HG03039 (cell line): Measurements from ENCODE around the gene LAIR2.
"Not testable (repeated sequence)": the region's sequence is repeated elsewhere in the genome, so short reads cannot be mapped to it uniquely, and the experiment has no call there.

Experiments used
- ATAC-seq: cut with Tn5 transposase; IDR thresholded peaks from one replicate; pipeline ENCODE4 v1.9.1; 2021; ENCODE audit warnings: mild to moderate bottlenecking, moderate library complexity; ENCODE audit not compliant: unreplicated experiment

LAIR2 gene

GRCh38 chr19:54464044-54464629, 38.5 kb upstream of the LAIR2 start:
- peak; percentile 35 for ATAC-seq

DNA sequence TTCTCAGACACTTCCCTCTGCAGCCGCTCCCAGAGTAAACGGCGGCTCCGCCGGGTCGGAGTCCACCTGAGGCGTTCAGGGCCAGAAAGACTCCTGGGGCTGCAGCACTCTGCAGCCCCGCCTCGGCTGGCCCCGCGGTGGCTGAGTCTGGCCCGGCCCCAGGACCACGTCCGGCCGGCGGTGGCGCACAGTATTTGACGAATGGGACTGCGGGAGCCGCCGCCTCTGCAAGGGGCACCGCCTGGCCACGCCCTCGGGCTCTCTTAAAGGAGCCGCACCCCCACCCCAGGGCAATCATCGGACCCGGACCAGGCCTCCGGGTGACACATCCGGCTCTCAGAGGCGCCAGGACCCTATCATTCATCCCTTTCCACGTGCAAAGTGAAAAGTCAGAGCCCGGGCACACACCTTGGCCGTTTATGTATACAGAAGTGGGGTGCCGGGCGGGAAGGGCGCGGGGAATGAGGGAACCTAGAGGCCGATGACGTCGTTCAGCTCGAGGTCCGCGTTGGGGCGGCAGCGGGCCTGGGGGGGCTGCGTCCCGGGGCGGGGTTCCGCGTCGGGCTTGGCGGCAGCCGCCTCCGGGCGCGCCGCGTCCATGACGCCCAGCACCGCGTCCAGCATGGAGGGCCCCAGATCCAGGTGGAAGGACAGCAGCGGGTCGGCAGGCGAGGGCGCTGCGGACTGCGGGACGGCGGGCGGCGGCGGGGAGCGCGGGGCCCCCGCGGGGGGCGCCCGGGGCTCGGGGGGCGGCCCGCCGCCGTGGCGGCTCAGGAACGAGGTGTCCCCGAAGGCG, 37.8 kb upstream of the LAIR2 start:
- ATAC-seq: peak; percentile 35

GRCh38 chr19:54465426-54466109, 37.1 kb upstream of the LAIR2 start:
- ATAC-seq: no peak

- ATAC-seq: not testable (repeated sequence)
These were observed 36.5 kb upstream of the LAIR2 start for GRCh38 chr19:54466110-54466480.

- no peak for ATAC-seq
These were observed 33.1 kb upstream of the LAIR2 start for GRCh38 chr19:54469496-54469934.

- ATAC-seq: no peak
These were observed 32.2 kb upstream of the LAIR2 start for GRCh38 chr19:54470276-54470887.

DNA sequence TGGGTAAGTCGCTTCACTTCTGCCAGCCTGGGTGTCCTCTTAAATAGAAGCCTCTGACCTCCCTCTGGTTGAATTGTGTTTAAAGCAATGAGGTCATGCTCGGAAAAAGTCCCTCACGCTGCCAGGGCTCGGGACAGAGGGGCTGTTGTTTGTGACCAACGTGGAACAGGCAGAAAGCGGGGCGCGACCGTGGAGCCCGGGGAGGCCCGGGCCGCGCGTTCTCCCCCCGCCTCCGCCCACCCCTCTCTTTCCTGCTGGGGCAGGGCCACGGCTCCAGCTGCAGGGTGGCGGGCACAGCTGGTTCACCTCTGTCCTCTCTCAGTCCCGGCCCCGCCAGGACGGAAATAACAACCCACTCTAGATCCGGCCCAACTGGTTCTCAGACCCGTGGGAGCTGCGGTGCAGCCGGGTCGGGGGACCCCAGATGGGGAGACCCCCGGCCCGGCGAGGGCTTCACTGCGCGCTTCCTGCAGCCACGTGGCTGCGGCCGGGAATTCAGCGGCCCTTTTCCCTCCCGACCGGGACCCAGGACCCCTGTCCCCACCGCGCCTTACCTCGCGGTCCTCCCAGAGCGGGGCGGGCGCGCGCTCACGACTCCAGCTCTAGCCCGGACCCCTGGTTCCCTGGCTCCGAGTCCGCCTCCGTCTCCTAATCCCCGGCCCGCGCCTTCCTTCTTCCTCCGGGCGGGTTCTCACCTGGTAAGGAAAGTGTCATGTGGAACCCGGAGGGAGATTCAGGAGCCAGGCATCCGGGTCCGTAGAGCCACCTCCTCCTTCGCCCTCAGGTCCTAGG, 31.4 kb upstream of the LAIR2 start:
- ATAC-seq: no peak

- ATAC-seq: no peak
These were observed 29.4 kb upstream of the LAIR2 start, which contains the start of gene CDC42EP5 for GRCh38 chr19:54473071-54473891. TSS of gene CDC42EP5 (minus strand) at chr19:54473296. CDS start at chr19:54465547, 7,749 bp downstream.

GRCh38 chr19:54473892-54474372, 28.7 kb upstream of the LAIR2 start:
- no peak for ATAC-seq

DNA sequence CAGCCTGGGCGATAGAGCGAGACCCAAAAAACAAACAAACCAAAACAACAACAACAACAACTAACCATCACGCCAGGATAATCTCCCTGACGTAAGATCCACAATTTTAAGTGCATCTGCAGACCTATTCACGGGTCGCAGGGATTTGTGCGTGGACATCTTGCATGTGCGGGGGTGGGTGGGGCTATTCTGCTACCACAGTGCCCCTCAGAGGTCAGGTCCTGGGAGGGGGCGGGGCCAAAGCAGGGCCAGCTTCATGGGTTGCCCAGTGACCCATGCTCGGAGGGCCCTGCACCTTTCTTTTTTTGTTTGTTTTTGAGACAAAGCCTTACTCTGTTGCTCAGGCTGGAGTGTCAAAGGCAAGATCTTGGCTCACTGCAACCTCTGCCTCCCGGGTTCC, 26.9 kb upstream of the LAIR2 start:
- ATAC-seq: no peak

- no peak for ATAC-seq
These were observed 25.0 kb upstream of the LAIR2 start for GRCh38 chr19:54477650-54478049.

DNA sequence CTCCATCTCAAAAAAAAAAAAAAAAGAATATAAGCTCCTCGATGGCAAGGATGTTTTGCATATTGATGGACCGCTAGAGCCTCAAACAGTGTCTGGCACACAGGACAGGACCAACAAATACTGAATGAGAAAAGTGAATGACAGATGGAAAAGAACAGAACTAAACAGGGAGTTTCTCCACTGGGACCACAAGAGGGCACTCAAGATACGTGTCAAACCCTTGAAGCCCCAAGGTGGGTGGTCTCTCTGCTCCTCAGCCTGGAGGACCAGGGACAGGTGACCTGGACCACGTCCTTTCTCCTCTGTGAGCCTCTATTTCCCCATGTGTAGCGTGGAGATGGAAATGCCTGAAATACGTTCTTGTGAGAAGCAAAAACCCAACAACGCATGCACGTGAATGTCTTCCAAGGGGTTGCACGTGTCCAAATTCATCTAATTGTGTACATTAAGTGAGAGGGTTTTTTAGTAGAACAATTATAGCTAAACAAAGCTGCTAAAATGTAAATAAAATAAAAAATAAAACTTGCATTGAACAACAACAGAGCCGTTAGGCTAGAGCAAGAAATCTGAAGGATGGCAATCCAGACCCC, 23.9 kb upstream of the LAIR2 start:
- ATAC-seq: no peak

DNA sequence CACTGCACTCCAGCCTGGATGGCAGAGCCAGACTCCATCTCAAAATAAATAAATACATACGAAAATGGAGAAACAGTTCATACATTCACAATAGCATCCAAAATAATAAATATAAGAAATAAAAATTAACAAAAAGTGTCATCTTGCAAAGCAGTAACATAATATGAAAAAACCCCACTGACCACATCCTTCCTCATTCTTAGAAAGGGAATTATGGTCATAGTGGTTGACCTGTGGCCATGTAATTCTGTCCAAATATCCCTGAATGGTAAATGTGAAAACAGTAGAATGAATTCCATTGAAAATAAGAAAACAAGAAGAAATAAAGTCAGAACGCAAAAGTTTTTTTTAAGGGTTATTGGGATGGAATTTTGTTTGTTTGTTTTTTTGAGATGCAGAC, 22.6 kb upstream of the LAIR2 start:
- ATAC-seq: no peak

GRCh38 chr19:54481326-54481930, 21.2 kb upstream of the LAIR2 start:
- ATAC-seq: no peak

GRCh38 chr19:54482889-54483288, 19.7 kb upstream of the LAIR2 start:
- ATAC-seq: no peak

DNA sequence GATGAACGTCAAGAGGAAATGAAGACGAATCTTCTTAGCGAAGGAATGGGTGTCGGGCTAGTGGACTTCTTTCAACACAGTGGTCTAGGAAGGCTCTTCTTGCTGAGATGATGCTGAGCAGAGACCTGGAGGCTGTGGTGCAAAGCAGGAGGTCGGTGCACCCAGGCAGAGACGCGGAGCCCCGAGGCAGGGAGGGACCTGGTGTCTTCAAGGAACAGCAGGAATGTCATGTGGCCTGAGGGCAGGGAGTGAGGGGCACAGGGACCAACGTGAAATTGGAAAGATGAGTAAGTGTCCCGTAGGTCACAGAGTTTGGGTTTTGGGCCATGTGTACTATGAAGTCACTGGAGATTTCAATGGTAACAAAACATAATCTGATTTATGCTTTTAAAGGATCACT, 18.2 kb upstream of the LAIR2 start:
- no peak for ATAC-seq

GRCh38 chr19:54485851-54486250, 16.8 kb upstream of the LAIR2 start:
- ATAC-seq: no peak

- no peak for ATAC-seq
These were observed 13.3 kb upstream of the LAIR2 start for GRCh38 chr19:54489341-54489740.

GRCh38 chr19:54489766-54490165, 12.9 kb upstream of the LAIR2 start:
- ATAC-seq: no peak
